Spleen (tissue), 11 donors: ENCODE measurements around the gene DMGDH. TPM values are rescaled to one million over a fixed set of nuclear protein-coding genes. Genes with fewer than 3 reads are reported as not detected.

Experiments
- DNase-seq: peaks from one replicate; pipeline ENCODE4 v3.0.0-alpha.2; 2020
- H3K27ac ChIP-seq, 8 donors: fragments of 200-600 bp; sonication (generic) in 7 of 8; 1 replicate in 4 of 8; 2 replicates in 4 of 8; pipeline versions ENCODE4 v1.5.0 to v1.8.0; 2016 to 2021; ENCODE audit warnings: inconsistent platforms in 4 of 8, mild to moderate bottlenecking in 4 of 8, moderate library complexity in 1 of 8
- H3K27me3 ChIP-seq, 7 donors: fragments of 200-600 bp; sonication (generic) in 6 of 7; replicated peaks in 1 of 7; 1 replicate in 4 of 7; 2 replicates in 3 of 7; pipeline versions ENCODE4 v1.5.0 to v1.8.0; 2016 to 2021; ENCODE audit warnings: inconsistent platforms in 3 of 7, mild to moderate bottlenecking in 1 of 7
- H3K36me3 ChIP-seq, 6 donors: fragments of 200-600 bp; sonication (generic) in 5 of 6; 1 replicate in 4 of 6; 2 replicates in 2 of 6; pipeline versions ENCODE4 v1.5.0 to v1.8.0; 2016 to 2021; ENCODE audit warnings: inconsistent platforms in 2 of 6
- H3K4me1 ChIP-seq, 6 donors: fragments of 200-600 bp; sonication (generic) in 5 of 6; 1 replicate in 3 of 6; 2 replicates in 3 of 6; pipeline versions ENCODE4 v1.5.0 to v1.8.0; 2016 to 2021; ENCODE audit warnings: inconsistent platforms in 3 of 6
- H3K4me3 ChIP-seq, 8 donors: fragments of 200-600 bp; sonication (generic) in 7 of 8; 1 replicate in 4 of 8; 2 replicates in 4 of 8; pipeline versions ENCODE4 v1.5.0 to v1.8.0; 2016 to 2021; ENCODE audit warnings: inconsistent platforms in 4 of 8, mild to moderate bottlenecking in 4 of 8, moderate library complexity in 2 of 8
- H3K9me3 ChIP-seq, 8 donors: fragments of 200-600 bp; sonication (generic) in 7 of 8; 1 replicate in 4 of 8; 2 replicates in 4 of 8; pipeline versions ENCODE4 v1.5.0 to v1.8.0; 2016 to 2021; ENCODE audit warnings: inconsistent platforms in 4 of 8
- POLR2A ChIP-seq, 3 donors: fragments of 450-650 bp; IDR thresholded peaks; one replicate each; pipeline ENCODE4 v1.5.1; 2017; ENCODE audit warnings: antibody characterized with exemption in 3 of 3, mild to moderate bottlenecking in 1 of 3
- POLR2AphosphoS5 ChIP-seq, 3 donors: sonication (generic); formaldehyde crosslinking; IDR thresholded peaks; one replicate each; pipeline ENCODE4 v1.5.1; 2017; ENCODE audit warnings: antibody characterized with exemption in 3 of 3
- WGBS, 5 donors: extraction: QIAGEN DNeasy Blood & Tissue Kit in 3 of 5; methylation state at CpG; one replicate each; pipeline versions ENCODE4 v1.1.5 to v1.1.7; 2013 to 2018; 5-methylcytosine and 5-hydroxymethylcytosine counted together
- intact Hi-C: fragments of 100-400 bp; cut with DNase I; formaldehyde crosslinking; loops from one replicate; pipeline ENCODE4 v1.15.0; 2023; ENCODE audit warnings: low total_unique reads
- polyA plus RNA-seq, 3 donors: library from polyadenylated mRNA; stranded (reverse); fragments of 200-250 nt; gene quantifications; one replicate each; pipeline ENCODE4 v1.2.1, GENCODE V29; 2013
- total RNA-seq, 7 donors: library from RNA; depleted of rRNA in 3 of 7; stranded (reverse); fragments of >200 nt in 3 of 7; fragmentation: NEBNext Ultra II Directional in 4 of 7; extraction: Animal tissue kit (Norgen Biotek cat#: 25700) in 4 of 7; gene quantifications; one replicate each; pipeline versions ENCODE4 v1.1.0 to v1.2.1, GENCODE V29; 2016 to 2021
- TF ChIP-seq, protein P1 (sequence below), 11 experiments: fragments of 200-600 bp in 7 of 11; fragments of 450-650 bp in 4 of 11; sonication (generic) in 4 of 11; IDR thresholded peaks in 8 of 11; conservative IDR thresholded peaks in 3 of 11; 1 replicate in 7 of 11; 2 replicates in 4 of 11; pipeline versions ENCODE4 v1.4.0 to v1.8.0; 2016 to 2021; ENCODE audit warnings: antibody characterized with exemption in 11 of 11, inconsistent platforms in 4 of 11, mild to moderate bottlenecking in 1 of 11
- donor health status: healthy with polysubstance abuse.
- donor health status: DM: no; HTN: no; CAD: no; lungs with moderate emphysema.
- donor health status: DM: no; HTN: no; CAD: no.
- donor health status: Bipolar disorder and iron deficiency.
- donor health status: healthy.
- donor health status: DM: no; HTN: no; CAD: no.
- donor health status: DM: yes; HTN: yes; CAD: no.

DMGDH gene
- total and polyA plus RNA-seq, 10 donors: 0.06 to 1.4 (median 0.45) TPM; not detected in 2

DNA sequence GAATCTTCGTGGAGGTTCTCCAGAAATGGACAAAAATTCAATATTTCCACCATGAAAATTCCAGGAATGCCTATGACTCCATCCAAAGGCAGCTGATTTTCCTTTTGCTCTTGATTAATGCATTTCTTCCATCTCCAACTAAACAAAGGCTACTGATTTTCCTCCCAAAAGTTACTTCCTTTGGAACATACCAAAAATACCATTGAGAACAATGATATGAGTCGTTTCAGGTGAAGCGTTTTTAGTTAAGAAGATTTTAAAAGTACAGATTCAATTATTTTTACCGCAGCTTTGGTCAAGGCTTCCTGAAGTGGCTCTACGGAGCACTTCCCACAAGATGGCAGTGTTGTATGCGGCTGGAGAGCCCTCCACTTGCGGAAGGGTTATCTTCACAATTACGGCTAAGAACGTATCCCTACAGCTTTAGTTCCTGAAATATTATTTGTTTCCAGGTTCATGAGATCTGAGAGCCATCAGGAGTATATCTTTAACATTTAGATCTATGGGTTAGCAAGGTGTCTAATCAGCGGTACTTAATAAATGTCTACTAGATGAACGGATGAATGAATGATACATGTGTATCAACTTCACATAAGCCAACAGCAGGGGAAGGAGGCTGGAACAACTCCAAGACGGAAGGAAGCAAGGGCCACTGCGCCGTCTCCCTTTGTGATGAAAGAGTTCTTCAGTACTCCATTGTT is 48.5 kb downstream of the DMGDH start:
- intact Hi-C loops: loop anchor here (5.0 to 10.0 kb wide), 2 partner anchors 111 to 444 kb away; no protein-coding TSS in a partner anchor
- no peak for DNase-seq
- 16 to 21% (median 19%) methylated on average over 14 of the region's 14 CpGs for WGBS, 5 donors
- Histone ChIP-seq H3K4me3 (peak overlapping the region in 1 of 8 donors; percentile 13), H3K9me3 (no peaks in the 10 kb centered on the region), H3K27ac (no peak overlapping the region), H3K36me3 (no peaks in the 10 kb centered on the region), H3K4me1 (peaks cover 0 to 14% (median 11%) of the 10 kb centered on the region in 6 donors), H3K27me3 (peaks cover 0 to 60% (median 12%) of the 10 kb centered on the region in 7 donors)
- TF ChIP-seq, protein P1, sequence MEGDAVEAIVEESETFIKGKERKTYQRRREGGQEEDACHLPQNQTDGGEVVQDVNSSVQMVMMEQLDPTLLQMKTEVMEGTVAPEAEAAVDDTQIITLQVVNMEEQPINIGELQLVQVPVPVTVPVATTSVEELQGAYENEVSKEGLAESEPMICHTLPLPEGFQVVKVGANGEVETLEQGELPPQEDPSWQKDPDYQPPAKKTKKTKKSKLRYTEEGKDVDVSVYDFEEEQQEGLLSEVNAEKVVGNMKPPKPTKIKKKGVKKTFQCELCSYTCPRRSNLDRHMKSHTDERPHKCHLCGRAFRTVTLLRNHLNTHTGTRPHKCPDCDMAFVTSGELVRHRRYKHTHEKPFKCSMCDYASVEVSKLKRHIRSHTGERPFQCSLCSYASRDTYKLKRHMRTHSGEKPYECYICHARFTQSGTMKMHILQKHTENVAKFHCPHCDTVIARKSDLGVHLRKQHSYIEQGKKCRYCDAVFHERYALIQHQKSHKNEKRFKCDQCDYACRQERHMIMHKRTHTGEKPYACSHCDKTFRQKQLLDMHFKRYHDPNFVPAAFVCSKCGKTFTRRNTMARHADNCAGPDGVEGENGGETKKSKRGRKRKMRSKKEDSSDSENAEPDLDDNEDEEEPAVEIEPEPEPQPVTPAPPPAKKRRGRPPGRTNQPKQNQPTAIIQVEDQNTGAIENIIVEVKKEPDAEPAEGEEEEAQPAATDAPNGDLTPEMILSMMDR (IDR thresholded peaks at IDR 0.05 in 8 of 11, conservative IDR thresholded peaks at IDR 0.05 in 3 of 11): peak in 10 of 11 experiments; percentile 29 to 73 (median 54)
- TF ChIP-seq POLR2AphosphoS5 (IDR thresholded peaks at IDR 0.05) (no peak), POLR2A (IDR thresholded peaks at IDR 0.05) (no peak)

DNA sequence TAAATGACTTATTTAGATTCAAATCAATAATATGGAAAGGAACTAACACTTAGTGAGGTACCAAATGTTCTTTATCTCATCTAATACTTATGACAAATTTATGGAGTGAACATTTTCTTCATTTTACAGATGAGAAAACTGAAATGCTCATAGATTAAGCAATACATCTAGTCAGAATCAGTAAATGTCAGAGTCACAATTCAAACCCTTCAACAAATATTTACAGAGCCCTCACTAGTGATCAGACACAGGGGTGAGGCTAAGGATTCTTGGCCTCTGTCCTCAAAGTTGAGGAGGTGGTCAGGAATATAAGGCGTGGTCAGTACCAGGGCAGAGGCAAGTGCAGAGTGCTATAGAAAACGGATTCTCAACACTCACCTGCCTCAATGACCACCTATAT is 54.8 kb downstream of the DMGDH start:
- Histone ChIP-seq H3K9me3 (peaks cover 0 to 18% (median 13%) of the 10 kb centered on the region in 8 donors), H3K4me3 (no peak overlapping the region), H3K27me3 (peaks cover 0 to 35% (median 0%) of the 10 kb centered on the region in 7 donors), H3K36me3 (no peaks in the 10 kb centered on the region), H3K27ac (no peak overlapping the region), H3K4me1 (no peaks in the 10 kb centered on the region)
- 67 to 92% (median 88%) methylated on average over 2 of the region's 2 CpGs for WGBS, 5 donors
- TF ChIP-seq, protein P1 (IDR thresholded peaks at IDR 0.05 in 8 of 11, conservative IDR thresholded peaks at IDR 0.05 in 3 of 11): no peak
- TF ChIP-seq POLR2AphosphoS5 (IDR thresholded peaks at IDR 0.05) (no peak), POLR2A (IDR thresholded peaks at IDR 0.05) (no peak)
- intact Hi-C loops: no loop called here
- DNase-seq: no peak

DNA sequence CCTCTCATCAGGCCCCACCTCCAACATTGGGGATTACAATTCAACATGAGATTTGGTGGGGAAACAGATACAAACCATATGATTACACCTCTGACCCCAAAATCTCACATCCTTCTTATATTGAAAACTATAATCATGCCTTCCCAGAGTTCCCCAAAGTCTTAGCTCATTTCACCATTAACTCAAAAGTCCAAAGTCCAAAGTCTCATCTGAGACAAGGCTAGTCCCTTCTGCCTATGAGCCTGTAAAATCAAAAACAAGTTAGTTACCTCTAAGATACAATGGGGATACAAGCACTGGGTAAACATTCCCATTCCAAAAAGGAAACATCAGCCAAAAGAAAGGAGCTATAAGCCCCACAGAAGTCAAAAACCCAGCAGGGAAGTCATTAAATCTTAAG is 57.6 kb downstream of the DMGDH start:
- no peaks in the 10 kb centered on the region for H3K4me1 ChIP-seq
- H3K36me3 ChIP-seq: no peaks in the 10 kb centered on the region
- no peak for DNase-seq
- peaks cover 0 to 18% (median 13%) of the 10 kb centered on the region in 8 donors for H3K9me3 ChIP-seq
- intact Hi-C loops: no loop called here
- H3K4me3 ChIP-seq: no peak overlapping the region
- H3K27ac ChIP-seq: no peak overlapping the region
- H3K27me3 ChIP-seq: peaks cover 0 to 15% (median 0%) of the 10 kb centered on the region in 7 donors
- TF ChIP-seq POLR2AphosphoS5 (IDR thresholded peaks at IDR 0.05) (no peak), POLR2A (IDR thresholded peaks at IDR 0.05) (no peak)
- TF ChIP-seq, protein P1 (IDR thresholded peaks at IDR 0.05 in 8 of 11, conservative IDR thresholded peaks at IDR 0.05 in 3 of 11): no peak

DNA sequence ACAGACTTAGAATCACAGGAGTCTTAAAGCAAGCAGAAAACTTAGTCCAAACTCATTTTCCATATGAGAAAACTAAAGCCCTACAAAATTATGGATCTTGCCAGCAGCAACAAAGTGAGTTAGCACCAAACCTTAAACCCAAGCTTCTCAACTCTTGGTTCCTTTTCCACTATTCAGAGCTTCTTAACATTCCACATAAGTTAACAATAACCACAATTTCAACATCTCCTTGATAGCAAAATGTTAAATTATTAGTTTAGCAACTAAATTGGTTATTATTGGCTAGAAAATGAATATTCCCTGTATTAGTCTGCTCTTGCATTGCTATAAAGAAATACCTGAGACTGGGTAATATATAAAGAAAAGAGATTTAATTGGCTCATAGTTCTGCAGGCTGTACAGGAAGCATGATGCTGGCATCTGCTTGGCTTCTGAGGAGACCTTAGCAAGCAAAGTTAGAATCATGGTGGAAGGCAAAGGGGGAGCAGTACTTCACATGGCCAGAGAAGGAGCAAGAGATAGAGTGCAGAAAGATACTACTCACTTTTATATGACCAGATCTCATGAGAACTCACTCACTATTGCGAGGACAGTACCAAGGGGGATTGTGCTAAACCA is 58.1 kb downstream of the DMGDH start:
- H3K9me3 ChIP-seq: peaks cover 0 to 18% (median 13%) of the 10 kb centered on the region in 8 donors
- no peaks in the 10 kb centered on the region for H3K4me1 ChIP-seq
- H3K27me3 ChIP-seq: peaks cover 0 to 15% (median 0%) of the 10 kb centered on the region in 7 donors
- no peak overlapping the region for H3K4me3 ChIP-seq
- no peak for DNase-seq
- TF ChIP-seq, protein P1 (IDR thresholded peaks at IDR 0.05 in 8 of 11, conservative IDR thresholded peaks at IDR 0.05 in 3 of 11): no peak
- TF ChIP-seq POLR2A (IDR thresholded peaks at IDR 0.05): no peak
- TF ChIP-seq POLR2AphosphoS5 (IDR thresholded peaks at IDR 0.05): no peak
- 91 to 100% (median 94%) methylated on average over 1 of the region's 1 CpG for WGBS, 5 donors
- H3K36me3 ChIP-seq: no peaks in the 10 kb centered on the region
- intact Hi-C loops: no loop called here
- no peak overlapping the region for H3K27ac ChIP-seq
